Activated T-helper 9 cell treated with anti-CD3 and anti-CD28 coated beads, Interleukin-2, amount 50 U/mL, for 16 hours (primary cell): Measurements from ENCODE around the gene CPM.
"Not testable (repeated sequence)": the region's sequence is repeated elsewhere in the genome, so short reads cannot be mapped to it uniquely, and the experiment has no call there.

Experiments
- DNase-seq: peaks from one replicate; pipeline ENCODE4 v3.0.0-alpha.2; 2020; ENCODE audit warnings: low read depth

Gene CPM

DNA sequence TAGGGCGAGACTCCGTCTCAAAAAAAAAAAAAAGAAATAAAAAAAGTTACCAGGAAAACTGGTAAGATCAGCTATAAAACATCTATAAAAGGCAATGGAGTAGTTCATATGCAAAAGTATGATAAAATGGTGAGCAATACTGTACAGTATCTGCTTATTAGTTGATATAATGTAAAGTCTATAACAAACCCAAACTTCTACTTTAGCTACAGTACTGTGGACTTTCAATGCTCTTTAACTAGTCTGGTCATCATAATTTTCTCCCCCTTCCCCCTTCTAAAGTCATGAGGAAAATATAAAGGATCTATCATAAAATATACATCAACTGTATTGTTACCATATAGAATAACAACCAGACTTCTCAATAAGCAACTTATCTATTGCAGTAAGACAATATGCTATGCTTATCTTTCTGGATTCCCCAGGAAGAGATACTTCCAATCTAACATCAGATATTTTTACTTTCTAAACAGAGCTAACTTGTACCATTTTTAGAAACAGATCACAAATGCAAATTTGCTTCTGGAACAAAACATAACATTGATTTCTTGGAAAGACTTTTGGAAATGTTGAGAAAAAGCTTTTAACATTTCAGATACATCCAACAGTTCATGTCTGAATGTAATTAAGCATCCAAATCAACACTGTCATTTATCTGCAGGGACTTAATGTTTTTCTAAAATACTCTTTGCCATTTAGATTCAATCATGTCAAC lies 81.2 kb downstream of the CPM start:
- no peak for DNase-seq

DNA sequence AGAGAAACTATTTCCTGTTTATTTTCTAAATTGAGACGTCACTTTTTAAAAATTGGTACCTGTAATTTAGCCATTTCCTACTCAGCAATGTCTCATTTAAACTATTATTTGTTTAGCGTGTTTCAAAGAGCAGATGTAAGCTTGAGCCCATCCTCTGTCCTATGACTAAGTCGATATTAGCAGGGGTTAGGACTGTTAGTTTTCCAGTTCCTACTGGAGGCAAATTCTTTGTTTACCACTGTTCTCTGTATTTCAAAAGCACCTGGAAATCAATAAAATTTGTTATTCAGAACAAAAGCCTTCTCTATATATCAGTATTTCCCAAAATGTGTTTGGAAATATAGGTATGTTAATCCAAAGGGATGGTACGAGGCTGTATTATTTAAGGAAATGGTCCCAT lies 82.6 kb downstream of the CPM start:
- no peak for DNase-seq

DNA sequence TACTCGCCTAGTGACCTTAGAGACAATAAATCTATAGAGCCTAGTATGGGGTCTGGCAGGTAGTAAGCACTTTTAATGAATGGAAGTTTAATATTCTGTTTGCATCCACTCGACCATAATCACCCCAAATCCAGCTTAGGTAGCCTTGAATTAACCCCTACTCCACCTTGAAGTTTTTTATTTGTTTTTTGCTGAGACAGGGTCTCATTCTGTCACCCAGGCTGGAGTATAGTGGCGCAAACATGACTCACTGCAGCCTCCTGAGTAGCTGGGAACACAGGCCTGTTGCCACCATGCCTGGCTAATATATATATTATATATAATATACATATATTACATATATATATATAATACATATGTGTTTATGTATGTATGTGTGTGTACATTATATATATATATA lies 86.2 kb downstream of the CPM start:
- no peak for DNase-seq

DNA sequence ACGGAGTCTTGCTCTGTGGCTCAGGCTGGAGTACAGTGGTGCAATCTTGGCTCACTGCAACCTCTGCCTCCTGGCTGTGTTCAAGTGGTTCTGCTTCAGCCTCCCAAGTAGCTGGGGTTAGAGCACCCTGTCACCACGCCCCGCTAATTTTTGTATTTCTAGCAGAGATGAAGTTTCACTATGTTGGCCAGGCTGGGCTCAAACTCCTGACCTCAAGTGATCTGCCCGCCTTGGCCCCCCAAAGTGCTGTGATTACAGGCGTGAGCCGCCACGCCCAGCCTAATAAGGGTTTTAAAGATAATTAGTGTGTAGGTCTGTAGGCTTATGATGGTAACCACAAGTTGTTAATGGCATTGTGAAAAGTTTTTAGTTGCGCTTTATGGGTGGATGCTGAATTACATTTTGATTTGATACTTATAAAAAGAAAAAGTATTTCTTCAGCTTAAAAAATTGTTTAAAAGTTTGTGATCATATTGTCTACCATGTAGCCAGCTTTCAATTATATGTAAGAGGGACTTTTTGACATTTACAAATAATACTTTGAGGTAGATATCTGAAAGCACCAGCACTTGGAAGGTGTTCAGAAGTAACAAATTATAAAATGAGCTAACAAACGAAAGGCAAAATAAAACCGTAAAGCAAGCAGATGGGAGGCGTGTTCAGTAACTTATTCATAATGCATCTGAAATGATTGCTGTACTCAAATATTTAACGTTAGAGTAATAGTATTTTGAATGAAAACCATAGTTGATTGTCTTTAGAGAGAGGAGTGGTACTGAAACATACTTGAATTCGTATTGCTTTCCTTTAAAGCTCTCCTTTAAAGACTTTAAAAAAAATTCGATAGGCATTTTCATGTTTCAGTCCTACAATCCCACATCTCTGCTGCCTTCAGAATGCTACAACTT lies 87.9 kb downstream of the CPM start:
- DNase-seq, result no peak

DNA sequence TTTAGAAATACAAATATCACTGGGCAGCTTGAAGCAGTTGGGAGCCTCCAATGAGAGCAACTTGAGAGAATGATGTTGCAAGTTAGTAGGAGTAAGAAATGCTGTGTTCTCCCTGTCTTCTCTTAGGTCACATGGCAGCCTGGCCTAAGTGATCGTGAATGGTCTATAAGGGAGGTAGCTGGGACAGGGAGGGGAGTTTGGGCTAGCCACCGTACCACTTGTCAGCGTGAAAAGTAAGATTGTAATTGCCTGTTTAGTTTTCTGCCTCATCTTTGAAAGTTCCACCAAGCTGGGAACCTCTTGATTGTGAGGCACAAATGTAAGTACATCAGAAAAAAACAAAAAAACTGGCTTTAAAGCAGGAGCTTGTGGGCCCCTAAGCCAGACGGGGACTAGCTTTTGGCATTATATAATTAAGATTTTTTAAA lies 88.6 kb downstream of the CPM start:
- DNase-seq, result no peak

DNA sequence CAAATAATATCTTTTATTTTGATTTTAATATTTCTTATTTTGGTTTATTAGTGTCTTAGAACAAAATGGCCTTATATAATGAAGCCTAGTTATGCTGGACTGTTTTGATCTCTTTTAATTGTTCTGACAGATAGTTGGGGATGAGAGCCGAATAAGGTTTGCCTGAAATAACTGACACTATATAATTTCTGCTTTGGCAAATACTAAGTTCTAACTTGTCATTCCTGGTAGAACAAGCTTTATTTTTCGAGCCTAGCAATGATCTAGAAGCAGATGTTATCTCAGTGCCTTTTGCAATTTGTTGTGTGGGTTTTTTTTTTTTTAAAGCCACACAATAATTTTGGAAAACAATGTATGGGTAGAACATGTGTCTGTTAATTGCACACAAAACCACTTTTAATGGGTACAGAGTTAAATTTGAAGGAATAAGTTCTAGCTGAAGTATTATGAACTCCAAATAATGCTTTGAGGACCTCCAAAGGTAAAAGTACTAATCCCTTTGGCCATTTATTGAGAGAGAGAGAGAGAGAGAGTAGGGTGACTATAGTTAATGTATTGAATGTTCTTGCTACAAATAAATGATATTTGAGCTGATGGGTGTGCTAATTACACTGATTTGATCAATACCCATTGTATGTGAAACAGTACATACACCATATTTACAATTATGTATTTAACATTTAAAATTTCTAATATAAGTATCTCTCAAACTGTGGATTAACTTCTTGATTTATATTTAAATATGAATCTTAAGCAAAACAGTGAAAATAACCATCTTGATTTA lies 90.0 kb downstream of the CPM start:
- DNase-seq, result no peak

DNA sequence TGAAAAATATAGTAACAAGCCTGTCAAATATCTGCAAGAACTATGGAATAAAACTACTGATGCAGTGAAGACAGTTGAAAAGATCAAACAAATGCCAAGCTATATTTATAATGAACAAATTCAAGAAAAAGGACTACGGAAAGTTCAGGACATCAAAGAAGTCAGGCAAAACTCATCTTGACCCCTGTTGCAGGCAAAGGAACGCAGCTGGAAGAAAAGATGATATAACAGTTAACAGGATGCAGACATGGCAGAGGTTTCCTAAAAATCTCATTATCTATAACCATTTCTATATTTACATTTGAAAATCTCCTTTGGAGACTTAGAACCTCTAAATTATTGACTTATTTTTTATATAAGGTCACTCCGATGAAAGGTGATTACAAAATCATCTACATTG lies 90.8 kb downstream of the CPM start:
- DNase-seq, result no peak

DNA sequence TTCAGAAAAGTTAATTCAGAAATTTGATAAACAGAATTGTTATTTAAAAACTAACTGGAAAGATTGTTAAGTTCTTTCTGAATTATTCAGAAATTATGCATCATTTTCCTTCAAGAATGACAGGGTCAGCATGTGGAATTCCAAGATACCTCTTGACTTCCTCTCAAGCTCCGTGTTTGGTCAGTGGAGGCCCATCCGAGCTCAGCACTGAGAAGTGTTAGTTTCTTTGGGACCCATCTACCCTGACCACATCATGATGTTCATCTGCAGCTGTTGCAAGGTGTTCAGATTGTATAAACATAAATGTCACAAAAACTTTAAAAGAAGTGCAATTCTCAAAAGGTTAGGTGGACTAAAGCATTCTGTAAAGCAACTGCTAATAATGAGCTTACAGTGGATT lies 91.3 kb downstream of the CPM start:
- no peak for DNase-seq

DNA sequence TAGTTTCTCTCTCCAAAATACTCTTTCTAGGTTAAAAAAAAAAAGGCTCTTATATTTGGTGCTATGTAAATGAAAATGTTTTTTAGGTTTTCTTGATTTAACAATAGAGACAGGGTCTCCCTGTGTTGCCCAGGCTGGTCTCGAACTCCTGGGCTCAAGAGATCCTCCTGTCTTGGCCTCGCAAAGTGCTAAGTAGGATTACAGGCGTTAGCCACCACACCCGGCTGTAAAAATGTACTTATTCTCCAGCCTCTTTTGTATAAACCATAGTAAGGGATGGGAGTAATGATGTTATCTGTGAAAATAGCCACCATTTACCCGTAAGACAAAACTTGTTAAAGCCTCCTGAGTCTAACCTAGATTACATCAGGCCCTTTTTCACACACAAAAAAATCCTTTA lies 91.8 kb downstream of the CPM start:
- not testable (repeated sequence) for DNase-seq

DNA sequence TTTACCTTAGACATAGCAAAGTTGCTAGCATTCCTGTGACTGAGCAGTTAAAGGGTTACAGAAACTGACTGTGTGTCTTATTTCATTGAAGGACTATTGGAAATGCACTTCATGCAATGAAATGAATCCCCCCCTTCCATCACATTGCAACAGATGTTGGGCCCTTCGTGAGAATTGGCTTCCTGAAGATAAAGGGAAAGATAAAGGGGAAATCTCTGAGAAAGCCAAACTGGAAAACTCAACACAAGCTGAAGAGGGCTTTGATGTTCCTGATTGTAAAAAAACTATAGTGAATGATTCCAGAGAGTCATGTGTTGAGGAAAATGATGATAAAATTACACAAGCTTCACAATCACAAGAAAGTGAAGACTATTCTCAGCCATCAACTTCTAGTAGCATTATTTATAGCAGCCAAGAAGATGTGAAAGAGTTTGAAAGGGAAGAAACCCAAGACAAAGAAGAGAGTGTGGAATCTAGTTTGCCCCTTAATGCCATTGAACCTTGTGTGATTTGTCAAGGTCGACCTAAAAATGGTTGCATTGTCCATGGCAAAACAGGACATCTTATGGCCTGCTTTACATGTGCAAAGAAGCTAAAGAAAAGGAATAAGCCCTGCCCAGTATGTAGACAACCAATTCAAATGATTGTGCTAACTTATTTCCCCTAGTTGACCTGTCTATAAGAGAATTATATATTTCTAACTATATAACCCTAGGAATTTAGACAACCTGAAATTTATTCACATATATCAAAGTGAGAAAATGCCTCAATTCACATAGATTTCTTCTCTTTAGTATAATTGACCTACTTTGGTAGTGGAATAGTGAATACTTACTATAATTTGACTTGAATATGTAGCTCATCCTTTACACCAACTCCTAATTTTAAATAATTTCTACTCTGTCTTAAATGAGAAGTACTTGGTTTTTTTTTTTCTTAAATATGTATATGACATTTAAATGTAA lies 93.5 kb downstream of the CPM start:
- DNase-seq, result no peak

DNA sequence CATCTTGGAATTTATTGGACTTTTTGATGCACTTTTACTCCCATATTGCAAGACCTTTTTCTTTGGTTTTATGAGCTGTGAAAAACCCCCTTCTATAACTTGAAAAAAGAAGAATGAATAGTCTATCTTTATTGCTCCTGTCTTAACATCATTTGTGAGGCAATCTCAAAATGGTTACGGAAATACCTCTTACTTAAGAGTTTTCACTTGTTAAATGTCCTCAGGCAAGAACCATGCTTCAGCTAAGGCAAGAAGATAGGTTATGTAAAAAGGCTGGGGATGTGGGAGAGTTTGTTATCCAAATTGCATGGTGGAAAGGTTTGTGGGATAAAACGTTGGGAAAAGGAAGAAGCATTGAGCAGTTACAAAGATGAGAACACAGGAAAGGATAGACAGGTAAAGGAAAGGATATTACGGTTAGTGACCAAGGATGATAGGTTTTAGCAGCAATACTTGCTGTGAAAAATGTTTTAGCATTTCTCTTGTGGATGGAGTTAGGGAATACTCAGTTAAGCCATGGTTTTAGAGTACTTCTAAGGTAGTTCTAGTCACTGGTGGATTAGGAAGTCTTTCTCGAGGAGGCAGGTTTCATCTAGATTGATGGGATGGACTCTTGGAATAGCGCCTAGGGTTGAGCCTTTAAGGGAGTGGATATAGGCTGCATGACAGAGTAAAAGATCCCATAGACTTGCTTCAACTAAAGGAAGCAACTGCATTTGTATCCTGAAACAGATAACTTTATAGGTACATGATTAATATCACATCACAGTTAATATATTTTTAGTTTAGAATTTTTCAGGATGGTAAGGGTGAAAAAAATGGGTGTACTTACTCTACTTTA lies 94.7 kb downstream of the CPM start:
- no peak for DNase-seq

DNA sequence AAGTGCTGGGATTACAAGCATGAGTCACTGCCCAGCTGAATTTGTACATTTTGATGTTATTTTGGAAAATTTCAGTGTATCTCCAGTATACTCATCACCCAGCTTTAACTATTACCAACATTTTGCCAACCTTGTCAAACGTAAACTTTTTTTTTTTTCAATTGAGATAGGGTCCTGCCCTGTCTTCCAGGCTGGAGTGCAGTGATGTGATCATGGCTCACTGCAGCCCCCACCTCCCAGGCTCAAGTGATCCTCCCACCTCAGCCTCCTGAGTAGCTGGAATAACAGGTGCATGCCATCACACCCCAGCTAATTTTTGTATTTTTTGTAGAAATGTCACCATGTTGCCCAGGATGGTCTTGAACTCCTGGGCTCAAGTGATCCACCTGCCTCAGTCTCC lies 95.8 kb downstream of the CPM start:
- no peak for DNase-seq

DNA sequence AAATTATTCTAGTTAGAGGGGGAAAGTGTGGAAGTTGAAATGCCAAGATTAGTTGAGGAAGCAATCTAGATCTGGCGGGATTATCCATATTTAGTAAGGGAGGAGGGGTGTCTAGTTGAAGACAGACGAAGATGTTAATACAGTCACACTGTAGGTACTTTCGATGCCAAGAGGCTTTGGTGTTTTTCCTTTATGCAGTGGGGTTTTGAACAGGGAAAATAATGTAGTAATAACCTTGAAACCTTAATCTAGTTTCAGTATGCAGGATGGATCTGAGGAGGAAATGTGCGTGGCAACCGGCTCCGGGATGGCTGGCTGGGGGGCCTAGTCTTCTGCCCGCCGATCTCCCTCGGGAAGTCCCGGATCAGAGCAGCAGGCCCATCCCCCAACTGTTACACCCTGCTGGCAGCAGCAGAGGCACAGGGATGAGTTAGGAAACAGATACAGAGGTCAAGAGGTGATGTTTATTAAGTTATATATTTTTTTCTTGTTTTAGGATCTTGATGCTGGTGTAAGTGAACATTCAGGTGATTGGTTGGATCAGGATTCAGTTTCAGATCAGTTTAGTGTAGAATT lies 97.5 kb downstream of the CPM start:
- no peak for DNase-seq

DNA sequence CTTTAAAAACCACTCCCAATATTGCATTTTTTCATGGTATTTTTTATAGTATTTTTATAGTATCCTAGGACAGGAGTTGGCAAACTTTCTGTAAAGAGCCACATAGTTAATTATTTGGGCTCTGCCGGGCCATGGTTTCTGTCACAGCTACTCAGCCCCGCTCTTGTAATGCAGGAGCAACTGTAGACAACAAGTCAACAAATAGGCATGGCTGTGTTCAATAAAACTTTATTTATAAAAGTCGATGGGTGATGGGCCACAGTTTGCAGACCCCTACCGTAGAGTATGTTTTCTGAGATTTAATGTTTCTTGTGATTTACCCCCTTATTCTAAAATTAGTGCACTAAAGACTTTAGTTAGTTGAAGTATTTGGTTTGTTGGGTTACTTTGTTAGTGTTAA lies 99.5 kb downstream of the CPM start:
- DNase-seq, result no peak

DNA sequence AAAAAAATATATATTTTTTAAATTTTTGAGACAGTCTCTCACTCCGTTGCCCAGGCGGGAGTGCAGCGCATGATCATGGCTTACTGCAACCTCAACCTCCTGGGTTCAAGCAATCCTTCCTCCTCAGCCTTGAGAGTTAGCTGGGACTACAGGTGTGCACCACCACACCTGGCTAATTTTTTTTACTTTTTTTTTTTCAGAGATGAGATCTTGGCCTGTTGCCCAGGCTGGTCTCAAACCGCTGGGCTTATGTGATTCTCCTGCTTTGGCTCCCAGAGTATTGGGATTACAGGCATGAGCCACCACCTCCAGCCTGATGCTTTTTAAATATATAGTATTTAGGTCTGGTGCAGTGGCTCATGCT lies 100.5 kb downstream of the CPM start:
- no peak for DNase-seq

DNA sequence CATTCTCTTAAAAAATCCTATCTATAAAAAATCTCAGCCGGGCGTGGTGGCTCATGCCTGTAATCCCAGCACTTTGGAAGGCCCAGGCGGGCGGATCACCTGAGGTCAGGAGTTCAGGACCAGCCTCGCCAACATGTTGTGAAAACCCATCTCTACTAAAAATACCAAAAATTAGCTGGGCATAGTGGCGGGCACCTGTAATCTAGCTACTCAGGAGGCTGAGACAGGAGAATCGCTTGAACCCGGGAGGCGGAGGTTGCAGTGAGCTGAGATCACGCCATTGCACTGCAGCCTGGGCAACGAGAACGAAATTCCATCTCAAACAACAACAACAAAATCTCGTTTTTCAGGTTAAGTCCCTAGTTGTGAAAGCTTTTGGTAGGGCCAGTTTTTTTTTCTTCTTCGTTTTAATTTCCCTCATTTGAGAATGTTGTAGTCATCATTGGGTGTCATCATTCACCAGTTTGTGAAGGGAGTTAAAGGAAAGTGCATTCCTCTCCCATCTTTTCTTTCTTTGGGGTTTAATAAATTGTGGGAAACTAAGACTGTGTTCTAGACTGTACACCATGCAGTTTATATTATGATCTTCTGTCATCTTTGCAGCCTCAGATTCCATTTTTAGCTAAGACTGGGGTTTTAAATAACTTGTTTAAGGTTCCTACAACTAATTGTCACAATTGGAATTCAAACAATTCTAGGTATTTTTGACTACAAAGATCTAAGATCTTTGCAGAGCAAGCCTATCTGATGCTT lies 101.0 kb downstream of the CPM start:
- DNase-seq, result no peak

DNA sequence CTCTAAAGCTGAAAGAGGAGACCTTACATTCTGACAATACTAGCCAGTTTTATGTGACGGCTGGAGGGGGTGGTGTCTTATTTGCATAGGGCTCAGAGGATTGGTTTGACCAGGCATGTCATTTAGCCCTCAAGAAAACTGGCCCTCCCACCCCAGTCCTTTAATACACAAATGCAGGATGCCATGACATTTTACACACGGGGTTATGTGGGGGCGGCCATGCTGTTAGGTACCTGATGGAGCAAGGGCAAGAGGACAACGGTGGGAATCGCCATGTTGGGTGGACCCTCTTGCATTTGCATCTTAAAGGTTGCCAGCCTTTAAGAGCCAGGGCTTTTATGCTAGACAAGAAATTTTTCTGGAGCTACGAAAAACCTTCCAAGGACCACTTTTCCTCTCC lies 101.7 kb downstream of the CPM start:
- no peak for DNase-seq

DNA sequence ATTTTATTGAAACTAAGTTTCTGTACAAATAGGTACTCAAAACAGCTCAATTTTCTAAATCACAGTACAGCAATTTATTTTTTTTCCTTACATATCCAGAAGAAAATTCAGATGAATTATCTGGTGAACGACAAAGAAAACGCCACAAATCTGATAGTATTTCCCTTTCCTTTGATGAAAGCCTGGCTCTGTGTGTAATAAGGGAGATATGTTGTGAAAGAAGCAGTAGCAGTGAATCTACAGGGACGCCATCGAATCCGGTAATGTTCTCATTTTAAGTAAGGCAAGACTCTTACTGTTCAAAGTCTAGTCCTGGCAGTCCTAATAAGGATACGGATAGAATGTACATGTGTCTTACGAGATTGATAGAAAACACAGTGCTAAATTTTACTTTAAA lies 104.3 kb downstream of the CPM start:
- no peak for DNase-seq

DNA sequence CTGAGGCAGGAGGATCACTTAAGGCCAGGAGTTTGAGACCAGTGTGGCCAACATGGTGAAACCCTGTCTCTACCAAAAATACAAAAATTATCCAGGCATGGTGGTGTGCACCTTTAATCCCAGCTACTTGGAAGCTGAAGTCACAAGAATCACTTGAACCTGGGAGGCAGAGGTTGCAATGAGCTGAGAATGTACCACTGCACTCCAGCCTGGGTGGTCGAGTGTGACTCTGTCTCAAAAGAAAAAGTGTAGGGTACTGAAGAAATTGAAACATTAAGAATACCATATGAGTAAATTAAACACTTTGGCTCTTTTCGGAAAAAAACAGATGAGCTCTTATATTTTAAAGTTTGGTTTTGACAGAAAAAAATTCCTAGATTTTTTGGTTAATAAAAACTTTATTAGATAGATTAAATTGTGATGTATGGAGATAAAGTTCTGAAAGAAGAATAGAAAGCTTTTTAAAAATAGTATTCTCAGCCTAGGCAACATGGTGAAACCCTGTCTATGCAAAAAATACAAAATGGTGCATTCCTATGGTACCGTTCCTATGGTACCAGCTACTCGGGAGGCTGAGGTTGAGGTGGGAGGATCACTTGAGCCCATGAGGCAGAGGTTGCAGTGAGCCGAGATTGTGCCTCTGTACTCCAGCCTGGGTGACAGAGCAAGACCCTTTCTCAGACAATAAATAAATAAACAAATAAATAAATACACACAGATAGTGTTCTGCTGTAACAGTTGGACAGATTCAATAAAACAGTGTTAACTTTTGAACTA lies 104.9 kb downstream of the CPM start:
- no peak for DNase-seq
